Measurements from ENCODE around the gene EEFSEC. TPM values are rescaled to one million over a fixed set of nuclear protein-coding genes. Genes with fewer than 3 reads are reported as not detected.

Gene EEFSEC
- total RNA-seq, 2 experiments from 2014 or later = 17.7 to 25.3 TPM

DNA sequence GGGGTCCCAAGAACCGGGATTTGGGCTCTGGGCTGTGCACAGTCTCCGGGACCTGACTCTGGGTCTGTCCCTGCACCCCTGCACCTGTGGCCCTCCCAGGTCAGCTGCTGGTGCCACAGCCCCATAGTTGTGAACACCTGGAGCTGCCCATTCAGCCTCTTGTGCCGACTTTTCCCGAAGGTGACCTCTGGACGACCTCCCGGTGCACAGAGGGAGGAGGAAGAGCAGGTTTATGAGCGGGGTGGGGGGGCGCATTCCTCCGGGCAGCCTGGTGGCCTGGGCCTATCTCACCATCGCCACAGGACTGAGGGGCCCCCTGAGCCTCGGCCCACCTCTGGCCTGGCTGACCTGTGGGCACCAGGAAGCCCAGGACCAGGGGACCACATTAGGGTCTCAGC, 268.2 kb downstream of the EEFSEC start:
- Histone ChIP-seq H3K27ac (ENCODE audit: low read depth, low read length, poor library complexity, severe bottlenecking) (no peak overlapping the region), H3K79me2 (ENCODE audit: insufficient read depth, low read depth, low read length) (no peaks in the 10 kb centered on the region), H3K4me1 (ENCODE audit: insufficient read depth, low read length, poor library complexity, severe bottlenecking) (no peaks in the 10 kb centered on the region), H3K4me2 (ENCODE audit: low read length) (no peak overlapping the region), H2AFZ (ENCODE audit: low read length) (no peak overlapping the region), H3K9me3 (ENCODE audit: low read length) (no peaks in the 10 kb centered on the region), H3K36me3 (ENCODE audit: insufficient read depth, low read length) (no peaks in the 10 kb centered on the region), H3K9me2 (ENCODE audit: insufficient read depth, low read length) (no peaks in the 10 kb centered on the region), H3K4me3 (ENCODE audit: low read depth, low read length, poor library complexity, severe bottlenecking) (no peak overlapping the region), H4K20me1 (ENCODE audit: insufficient read depth, low read length) (no peaks in the 10 kb centered on the region)
- no TSS peak for BruUV-seq (replicated peaks)
- DNase-seq (ENCODE audit: low spot score) = no peak
- POLR2A ChIA-PET = no interaction called here
- TF ChIP-seq EZH2phosphoT487 (IDR thresholded peaks at IDR 0.05; ENCODE audit: borderline replicate concordance, low read depth, low read length) = no peak
- TF ChIP-seq, protein P1, sequence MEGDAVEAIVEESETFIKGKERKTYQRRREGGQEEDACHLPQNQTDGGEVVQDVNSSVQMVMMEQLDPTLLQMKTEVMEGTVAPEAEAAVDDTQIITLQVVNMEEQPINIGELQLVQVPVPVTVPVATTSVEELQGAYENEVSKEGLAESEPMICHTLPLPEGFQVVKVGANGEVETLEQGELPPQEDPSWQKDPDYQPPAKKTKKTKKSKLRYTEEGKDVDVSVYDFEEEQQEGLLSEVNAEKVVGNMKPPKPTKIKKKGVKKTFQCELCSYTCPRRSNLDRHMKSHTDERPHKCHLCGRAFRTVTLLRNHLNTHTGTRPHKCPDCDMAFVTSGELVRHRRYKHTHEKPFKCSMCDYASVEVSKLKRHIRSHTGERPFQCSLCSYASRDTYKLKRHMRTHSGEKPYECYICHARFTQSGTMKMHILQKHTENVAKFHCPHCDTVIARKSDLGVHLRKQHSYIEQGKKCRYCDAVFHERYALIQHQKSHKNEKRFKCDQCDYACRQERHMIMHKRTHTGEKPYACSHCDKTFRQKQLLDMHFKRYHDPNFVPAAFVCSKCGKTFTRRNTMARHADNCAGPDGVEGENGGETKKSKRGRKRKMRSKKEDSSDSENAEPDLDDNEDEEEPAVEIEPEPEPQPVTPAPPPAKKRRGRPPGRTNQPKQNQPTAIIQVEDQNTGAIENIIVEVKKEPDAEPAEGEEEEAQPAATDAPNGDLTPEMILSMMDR (conservative IDR thresholded peaks at IDR 0.05; ENCODE audit: low read length) = no peak
- CTCF ChIA-PET (ENCODE audit: unreplicated experiment) = no interaction called here
- intact Hi-C loops (cut with micrococcal nuclease; ENCODE audit: unreplicated experiment) = no loop called here

DNA sequence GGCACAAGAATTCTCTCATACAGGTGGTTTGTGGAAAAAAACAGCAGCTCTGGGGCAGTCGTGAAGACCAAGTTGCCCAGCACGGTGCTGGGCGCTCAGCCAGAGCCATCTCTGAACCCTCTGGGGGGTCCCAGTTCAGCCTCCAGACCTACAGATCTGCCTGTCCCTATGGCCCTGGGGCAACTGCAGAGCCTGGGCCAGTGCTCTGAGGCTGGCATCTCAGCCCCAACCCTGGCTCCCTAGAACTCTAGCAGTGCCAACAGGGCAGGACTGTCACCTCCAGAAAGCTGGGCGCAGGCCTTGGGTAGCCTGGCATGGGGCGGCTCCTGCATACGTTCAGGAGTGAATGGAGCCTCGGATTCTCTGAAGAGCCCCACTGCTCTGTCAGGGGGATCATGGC, 268.7 kb downstream of the EEFSEC start:
- intact Hi-C loops (cut with micrococcal nuclease; ENCODE audit: unreplicated experiment) = no loop called here
- TF ChIP-seq, protein P1 (conservative IDR thresholded peaks at IDR 0.05; ENCODE audit: low read length) = no peak
- TF ChIP-seq EZH2phosphoT487 (IDR thresholded peaks at IDR 0.05; ENCODE audit: borderline replicate concordance, low read depth, low read length) = no peak
- BruUV-seq (replicated peaks) = no TSS peak
- Histone ChIP-seq H3K4me3 (ENCODE audit: low read depth, low read length, poor library complexity, severe bottlenecking) (no peak overlapping the region), H3K36me3 (ENCODE audit: insufficient read depth, low read length) (no peaks in the 10 kb centered on the region), H2AFZ (ENCODE audit: low read length) (no peak overlapping the region), H3K9me3 (ENCODE audit: low read length) (no peaks in the 10 kb centered on the region), H3K27ac (ENCODE audit: low read depth, low read length, poor library complexity, severe bottlenecking) (no peak overlapping the region), H4K20me1 (ENCODE audit: insufficient read depth, low read length) (no peaks in the 10 kb centered on the region), H3K9me2 (ENCODE audit: insufficient read depth, low read length) (no peaks in the 10 kb centered on the region), H3K4me2 (ENCODE audit: low read length) (no peak overlapping the region), H3K79me2 (ENCODE audit: insufficient read depth, low read depth, low read length) (no peaks in the 10 kb centered on the region), H3K4me1 (ENCODE audit: insufficient read depth, low read length, poor library complexity, severe bottlenecking) (no peaks in the 10 kb centered on the region)
- DNase-seq (ENCODE audit: low spot score) = no peak
- ChIA-PET POLR2A (no interaction called here), CTCF (ENCODE audit: unreplicated experiment) (no interaction called here)

DNA sequence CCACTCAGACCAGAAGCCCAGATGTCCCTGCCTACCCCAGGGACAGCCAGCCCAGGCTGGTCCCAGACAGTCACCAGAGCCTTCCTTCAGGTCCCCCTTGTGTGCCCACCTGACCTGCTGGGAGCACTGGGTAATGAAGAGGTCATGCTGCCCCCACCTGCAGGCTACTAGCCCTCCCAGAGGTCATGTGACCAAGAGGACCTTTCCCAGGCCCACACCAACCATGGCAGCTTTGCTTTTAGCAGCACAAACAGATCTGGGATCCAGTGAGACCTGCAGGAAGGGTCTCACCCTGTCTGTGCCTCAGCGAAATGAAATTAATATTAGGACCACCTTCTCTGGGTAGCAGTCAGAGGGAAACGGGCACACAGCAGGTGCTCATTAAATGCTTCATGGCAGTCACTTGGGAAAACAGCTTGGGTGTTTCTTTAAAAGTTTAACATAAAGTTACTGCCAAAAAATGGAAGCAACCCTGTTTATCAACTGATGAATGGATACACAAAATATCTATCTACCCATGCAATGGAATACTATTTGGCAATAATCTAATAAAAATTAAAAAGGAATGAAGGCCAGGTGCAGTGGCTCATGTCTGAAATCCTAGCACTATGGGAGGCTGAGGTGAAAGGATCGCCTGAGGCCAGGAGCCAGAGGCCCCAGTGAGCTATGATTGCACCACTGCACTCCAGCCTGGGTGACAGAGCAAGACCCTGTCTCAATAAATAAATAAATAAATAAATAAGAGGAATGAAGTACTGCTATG, 269.7 kb downstream of the EEFSEC start:
- intact Hi-C loops (cut with micrococcal nuclease; ENCODE audit: unreplicated experiment) = no loop called here
- no peak overlapping the region for H3K27ac ChIP-seq (ENCODE audit: low read depth, low read length, poor library complexity, severe bottlenecking)
- H3K79me2 ChIP-seq (ENCODE audit: insufficient read depth, low read depth, low read length) = no peaks in the 10 kb centered on the region
- POLR2A ChIA-PET = no interaction called here
- no peaks in the 10 kb centered on the region for H4K20me1 ChIP-seq (ENCODE audit: insufficient read depth, low read length)
- H3K36me3 ChIP-seq (ENCODE audit: insufficient read depth, low read length) = no peaks in the 10 kb centered on the region
- no peak overlapping the region for H2AFZ ChIP-seq (ENCODE audit: low read length)
- no peaks in the 10 kb centered on the region for H3K9me2 ChIP-seq (ENCODE audit: insufficient read depth, low read length)
- H3K9me3 ChIP-seq (ENCODE audit: low read length) = no peaks in the 10 kb centered on the region
- no peak for DNase-seq (ENCODE audit: low spot score)
- no peak overlapping the region for H3K4me3 ChIP-seq (ENCODE audit: low read depth, low read length, poor library complexity, severe bottlenecking)
- CTCF ChIA-PET (ENCODE audit: unreplicated experiment) = no interaction called here
- H3K4me2 ChIP-seq (ENCODE audit: low read length) = no peak overlapping the region
- no TSS peak for BruUV-seq (replicated peaks)
- no peaks in the 10 kb centered on the region for H3K4me1 ChIP-seq (ENCODE audit: insufficient read depth, low read length, poor library complexity, severe bottlenecking)
- no peak for TF ChIP-seq EZH2phosphoT487 (IDR thresholded peaks at IDR 0.05; ENCODE audit: borderline replicate concordance, low read depth, low read length)
- TF ChIP-seq, protein P1 (conservative IDR thresholded peaks at IDR 0.05; ENCODE audit: low read length) = no peak

All from OCI-LY7 (cell line).